Measurements from ENCODE around the gene GATC.
"Not testable (repeated sequence)": the region's sequence is repeated elsewhere in the genome, so short reads cannot be mapped to it uniquely, and the experiment has no call there.

The GATC gene

DNA sequence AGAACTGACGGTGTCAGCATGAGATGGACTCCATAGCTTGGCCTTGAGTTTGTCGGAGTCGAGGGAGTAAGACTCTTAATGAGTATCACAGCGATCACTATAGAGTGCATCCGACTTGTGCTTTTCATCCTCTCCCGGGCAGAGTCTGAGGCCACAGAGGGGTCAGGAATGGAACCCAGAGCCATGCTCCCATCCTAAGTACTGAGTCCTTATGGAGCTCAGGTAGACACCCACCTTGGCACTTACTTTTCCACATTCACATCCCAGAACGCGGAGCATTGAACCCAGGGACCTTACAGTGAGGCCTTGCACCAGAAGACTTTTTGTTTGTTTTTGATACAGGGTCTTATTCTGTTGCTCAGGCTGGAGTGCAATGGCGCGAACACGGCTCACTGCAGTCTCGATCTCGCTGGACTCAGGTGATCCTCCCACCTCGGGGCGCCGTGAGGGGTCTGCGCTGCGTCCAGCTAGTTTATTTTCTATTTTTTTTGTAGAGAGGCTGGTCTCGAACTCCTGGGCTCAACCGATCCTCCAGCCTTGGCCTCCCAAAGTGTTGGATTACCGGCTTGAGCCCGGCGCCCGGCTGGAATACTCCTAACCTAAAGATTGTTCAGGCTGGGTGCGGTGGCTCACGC, 24.0 kb downstream of the GATC start:
- no peak for DNase-seq (ENCODE audit: low read depth)

DNA sequence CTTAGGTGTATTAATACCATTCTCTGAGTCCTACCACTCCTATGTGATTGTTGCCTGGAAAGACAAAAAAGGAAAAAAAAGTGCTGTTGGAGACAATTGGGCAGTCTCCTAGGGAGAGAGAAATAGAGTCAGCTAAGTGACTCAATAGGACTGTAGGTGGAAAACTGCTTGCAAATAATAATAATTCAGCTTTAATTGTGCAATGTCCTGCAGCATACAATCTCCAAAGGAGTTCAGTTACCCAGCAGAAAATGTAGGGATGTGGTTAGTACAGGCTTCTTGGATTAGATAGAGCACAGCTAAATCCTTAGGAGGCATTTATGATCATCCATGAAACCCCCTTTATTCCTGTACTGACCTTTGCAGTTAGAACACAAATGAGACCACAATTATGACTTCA, 26.3 kb downstream of the GATC start:
- DNase-seq (ENCODE audit: low read depth): no peak

DNA sequence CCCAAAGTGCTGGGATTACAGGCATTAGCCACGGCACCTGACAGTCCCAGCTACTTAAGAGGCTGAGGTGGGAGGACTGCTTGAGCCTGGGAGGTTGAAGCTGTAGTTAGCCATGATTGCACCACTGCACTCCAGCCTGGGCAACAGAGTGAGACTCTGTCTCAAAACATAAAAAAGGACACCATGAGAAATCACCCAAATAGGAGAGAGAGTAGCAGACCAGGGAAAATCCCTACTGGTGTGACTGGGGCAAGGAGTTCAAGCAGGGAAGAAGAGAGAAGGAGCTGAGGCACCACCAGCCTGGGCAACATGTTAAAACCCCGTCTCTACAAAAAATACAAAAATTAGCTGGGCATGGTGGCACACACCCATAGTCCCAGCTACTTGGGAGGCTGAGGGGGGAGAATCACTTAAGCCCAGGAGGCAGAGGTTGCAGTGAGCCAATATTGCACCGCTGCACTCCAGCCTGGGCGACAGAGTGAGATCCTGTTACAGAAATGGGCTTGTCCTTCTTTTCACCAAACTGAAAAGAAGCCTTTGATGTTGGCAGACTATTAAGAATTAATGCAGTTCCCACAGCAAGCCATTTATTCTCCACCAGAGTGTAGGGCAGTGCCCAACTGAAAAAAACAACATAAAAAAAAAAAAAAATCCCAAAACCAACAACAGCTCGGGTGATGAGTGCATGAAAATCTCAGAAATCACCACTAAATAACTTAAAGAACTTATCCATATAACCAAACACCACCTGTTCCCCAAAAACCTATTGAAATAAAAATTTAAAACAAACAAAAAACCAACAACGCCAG, 27.8 kb downstream of the GATC start:
- no peak for DNase-seq (ENCODE audit: low read depth)

DNA sequence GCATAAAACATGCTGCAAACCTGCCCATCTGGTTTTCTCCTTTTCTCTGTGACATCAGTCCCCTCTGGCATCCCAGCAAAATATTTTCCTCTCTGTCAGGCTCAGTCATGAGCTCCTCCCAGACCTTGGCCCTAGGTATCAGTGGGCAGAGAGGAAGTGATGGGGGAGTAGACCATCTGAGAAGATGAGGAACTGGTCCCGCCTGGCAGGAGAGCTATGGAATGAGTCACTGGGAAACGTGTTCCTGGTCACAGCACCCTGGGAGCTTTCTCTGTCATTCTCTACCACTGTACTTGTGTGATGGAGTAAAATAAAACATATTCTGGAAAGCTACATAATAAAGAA, 28.3 kb downstream of the GATC start:
- DNase-seq (ENCODE audit: low read depth): no peak

DNA sequence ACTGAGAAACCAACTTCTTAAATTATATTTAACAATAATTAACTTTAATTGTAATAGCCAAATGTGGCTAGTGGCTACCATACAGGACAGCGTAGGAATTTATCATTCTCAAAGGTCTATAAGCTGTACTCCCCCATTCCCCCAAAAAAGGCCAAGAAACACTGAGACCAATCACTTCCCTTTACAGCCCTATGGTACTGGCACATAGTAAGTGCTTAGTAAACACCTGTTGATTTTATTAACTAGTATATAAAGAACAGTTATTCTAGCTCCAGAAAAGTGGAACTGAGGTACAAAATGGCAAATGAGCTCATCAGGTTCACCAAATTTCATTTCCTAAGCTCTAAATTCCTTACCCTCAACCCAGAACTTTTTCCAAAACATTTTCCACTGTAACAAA, 29.4 kb downstream of the GATC start:
- no peak for DNase-seq (ENCODE audit: low read depth)

DNA sequence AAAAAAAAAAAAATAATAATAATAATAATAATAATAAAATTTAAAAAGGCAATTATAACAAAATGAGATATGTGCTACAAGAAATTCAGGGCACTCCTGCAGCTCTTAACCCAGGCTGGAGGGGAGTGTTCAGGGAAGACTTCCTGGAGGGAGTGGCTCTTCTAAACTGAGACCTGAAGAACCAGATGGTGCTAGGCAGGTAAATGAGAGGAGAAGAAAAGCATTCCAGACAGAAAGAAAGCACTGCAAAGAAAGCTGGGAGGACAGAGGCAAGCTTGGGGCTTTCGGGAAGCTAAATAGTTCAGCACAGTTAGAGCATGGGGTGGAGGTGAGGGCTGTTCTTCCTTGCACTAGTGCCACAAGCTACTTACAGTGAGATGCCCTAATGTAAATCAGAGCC, 33.2 kb downstream of the GATC start:
- no peak for DNase-seq (ENCODE audit: low read depth)

DNA sequence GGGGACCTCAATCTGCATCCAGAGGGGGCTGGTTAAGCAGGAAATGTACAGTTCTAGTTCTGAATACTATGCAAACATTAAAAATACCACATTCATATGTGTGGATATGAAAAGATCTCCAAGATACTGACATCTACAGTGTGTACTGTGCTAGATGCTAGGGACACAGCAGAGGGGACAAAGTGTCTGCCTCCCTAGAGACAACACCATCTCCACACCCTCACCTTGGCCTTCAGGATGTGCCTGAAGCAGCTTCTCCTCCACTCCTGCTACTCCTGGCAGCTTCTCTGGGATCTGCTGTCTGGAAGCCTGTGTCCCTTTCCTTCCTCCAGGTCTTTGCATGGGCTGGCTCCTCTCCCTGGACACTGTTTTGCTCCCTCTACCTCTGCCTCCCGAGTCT, 34.0 kb downstream of the GATC start:
- no peak for DNase-seq (ENCODE audit: low read depth)

DNA sequence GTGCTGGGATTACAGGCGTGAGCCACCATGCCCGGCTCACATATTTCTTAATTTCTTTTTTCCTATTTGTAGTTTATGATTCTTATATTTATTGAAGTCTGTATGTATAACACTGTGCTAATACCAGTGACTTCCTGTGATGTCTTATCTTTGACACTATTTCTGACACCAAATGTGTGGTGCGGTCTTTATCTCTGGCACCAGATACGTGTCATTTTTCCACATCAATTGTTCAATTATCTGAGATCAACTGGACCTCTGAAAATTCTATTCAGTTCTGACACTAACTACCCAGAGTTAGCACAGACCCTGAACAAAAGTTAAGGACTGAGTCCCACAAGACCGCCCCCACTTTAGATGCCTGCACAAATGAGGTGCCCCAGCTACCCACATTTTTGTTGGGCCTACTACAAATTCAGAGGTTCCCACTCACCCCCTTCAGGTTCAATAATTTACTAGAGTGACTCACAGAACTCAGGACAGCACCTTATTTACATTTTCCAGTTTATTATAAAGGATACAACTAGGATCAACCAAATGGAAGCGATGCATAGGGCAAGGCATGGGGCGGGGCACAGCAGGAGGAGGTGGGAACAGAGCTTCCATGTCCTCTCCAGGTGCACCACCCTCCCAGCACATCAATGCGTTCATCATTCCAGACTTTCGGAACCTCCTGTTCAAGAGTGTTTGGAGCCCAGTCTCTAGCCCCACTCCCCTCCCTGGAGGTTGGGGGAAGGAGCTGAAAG, 35.0 kb downstream of the GATC start:
- no peak for DNase-seq (ENCODE audit: low read depth)

DNA sequence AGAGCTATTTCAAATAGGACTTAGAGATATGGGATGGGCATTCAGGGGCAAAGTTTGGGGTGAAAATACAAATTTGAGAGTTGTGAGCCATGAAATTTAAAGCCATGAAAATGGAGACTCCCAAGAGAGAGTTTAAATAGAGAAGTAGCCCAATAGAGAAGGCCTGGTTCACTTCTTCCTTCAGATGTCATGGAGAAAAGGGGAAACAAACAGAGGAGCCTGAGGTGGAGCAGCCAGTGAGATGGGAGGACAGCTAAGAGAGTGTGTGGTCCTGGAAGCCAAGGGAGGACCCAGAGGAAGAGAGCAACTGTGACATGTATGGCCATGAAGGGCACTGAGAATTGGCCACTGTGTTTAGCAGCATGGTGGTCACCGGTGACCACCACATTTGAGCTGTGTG, 37.4 kb downstream of the GATC start:
- DNase-seq (ENCODE audit: low read depth): no peak

DNA sequence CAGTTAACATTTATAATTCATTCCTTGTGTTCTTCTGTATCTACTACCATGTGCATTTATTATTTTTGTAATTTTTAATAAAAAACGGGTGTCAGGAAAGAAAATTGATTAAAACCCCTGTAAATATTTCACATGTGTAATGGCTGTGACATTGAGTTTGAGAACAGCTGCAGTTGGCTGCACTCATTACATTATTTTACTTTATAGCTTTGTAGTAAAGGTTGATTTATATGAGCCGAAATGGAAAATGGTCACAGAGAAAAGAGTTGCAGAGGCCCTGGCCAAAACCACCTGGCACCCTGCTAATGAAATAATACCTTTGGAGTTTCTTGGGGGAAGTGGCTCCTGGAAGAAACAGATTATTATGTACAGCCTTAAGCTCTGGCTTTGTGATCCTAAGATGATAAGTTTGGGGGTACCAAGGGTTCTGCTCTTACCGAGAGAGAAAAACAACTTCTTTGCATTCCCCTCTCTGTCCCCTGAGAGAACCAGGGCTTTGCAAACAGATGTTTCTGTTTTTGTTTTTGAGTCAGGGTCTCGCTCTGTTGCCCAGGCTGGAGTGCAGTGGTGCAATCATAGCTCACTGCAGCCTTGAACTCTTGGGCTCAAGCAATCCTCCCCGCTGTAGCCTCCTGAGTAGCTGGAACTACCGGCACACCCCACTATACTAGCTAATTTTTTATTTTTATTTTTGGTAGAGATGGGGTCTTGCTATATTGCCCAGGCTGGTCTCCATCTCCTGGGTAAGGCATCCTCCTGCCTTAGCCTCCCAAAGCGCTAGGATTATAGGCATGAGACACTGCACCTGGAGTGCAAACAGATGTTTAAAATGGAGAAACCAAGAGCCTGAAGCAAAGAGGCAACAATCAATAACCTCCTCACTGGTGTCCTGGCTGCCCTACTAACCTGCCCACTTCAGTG, 40.0 kb downstream of the GATC start:
- DNase-seq (ENCODE audit: low read depth): no peak

DNA sequence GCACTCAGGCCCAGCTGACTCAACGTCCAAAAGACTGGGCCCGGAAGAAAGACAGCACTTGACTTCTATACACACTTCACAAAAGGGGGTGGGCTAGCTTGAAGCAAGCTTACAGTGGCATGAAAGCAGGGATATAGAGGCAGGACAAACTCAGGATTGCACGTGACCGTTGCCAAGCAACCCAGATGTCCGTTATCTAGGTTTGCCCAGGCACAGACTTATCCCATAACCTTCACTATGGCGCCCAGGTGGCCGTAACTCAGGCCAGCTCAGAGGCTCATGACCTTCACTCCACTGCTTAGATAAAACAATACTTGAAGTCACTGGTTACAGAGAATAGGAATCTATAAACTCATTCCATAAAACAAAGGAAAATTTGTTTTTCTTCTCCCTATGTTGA, 41.3 kb downstream of the GATC start:
- not testable (repeated sequence) for DNase-seq (ENCODE audit: low read depth)

DNA sequence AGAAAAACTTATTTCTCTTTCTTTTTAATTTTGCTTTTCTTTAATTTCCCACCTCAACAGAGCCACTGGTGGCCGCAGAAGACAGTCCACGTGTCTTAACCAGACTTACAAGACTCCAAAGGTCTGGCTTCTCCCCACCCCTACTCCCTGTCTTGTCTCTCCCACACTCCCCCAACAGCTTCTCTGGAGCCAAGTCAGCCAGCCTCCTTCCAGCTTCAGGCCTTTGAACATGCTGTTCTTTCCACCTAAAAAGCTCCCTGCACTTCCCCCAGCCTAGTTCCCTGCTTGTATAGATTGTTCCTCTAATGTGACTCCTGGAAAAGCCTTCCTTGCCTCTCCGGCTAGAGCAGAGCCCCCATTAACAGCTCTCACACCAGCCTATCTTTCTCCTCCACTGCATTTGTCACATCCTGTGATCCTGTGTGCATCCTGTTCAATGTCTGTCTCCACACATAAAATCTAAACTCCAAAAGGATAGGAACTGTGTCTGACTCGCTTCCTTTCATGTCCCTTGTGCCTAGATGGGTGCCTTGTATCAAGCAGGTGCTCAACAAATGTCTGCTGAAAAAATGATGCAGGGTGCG, 41.9 kb downstream of the GATC start:
- DNase-seq (ENCODE audit: low read depth): no peak

DNA sequence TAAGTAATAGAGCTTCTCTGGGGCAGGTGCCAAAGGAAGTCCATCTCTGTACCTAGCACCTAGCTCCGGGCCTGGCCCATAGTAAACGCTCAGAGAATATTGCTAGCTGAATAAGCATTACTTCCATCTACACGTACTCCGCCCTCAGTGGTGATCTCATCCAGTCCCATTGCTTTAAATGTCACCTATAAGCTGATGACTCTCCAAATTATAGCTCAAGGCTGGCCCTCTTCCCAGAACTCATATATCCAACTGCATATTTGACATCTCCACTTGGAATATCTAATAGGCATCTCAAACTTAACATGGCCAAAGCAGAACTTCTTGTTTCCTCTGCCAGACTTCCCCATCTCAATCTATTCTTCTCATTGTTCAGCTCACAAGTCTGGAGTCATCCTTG, 42.8 kb downstream of the GATC start:
- no peak for DNase-seq (ENCODE audit: low read depth)

DNA sequence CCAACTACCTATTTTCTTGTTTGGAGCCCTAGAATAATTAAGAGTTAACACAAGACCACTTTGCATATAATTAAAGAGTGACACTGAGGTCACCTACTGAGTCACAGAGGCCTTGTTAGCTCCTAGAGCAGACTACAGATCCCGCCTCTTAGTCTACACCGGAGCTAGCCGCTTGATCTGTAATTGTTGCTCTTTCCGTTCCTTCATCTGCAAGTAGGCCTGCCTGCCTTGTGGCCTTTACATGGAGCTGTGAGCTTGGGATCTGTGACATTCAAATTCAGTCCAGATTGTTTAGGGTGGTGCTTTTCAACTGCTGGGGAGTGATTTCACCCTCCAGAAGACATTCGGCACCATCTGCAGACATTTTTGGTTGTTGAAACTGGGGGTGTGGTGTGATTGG, 44.1 kb downstream of the GATC start:
- DNase-seq (ENCODE audit: low read depth): no peak

DNA sequence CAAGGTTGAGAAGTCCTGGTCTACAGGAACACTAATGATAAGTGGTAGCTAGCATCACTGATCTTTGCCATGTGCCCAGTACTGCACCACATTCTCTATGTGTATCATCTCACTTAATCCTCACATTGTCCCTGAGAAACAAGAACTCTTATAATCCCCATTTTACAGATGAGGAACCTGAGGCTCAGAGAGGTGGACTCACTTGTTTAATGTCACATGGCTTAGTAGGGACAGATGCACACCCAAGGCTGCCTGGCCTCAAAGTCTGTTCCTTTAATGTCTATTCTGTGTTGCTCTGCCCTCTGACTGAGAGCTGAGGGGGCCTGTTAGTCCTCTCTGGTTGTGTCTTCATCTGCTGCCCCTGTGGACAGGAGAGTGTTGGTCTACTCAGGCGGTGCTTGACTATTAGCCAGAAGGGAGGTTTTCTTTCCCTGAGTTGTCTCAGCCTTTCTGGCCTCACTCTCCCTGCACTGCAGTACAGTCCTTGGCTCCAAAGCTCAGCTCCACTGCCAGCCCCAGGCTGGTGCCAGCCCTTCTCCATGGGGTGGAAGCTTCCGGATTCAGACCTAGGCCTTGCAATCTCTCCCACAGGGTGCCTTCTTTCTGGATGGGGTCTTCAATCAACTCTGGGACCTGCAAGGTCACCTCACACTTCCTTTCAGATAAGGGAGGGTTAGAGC, 44.7 kb downstream of the GATC start:
- DNase-seq (ENCODE audit: low read depth): no peak

DNA sequence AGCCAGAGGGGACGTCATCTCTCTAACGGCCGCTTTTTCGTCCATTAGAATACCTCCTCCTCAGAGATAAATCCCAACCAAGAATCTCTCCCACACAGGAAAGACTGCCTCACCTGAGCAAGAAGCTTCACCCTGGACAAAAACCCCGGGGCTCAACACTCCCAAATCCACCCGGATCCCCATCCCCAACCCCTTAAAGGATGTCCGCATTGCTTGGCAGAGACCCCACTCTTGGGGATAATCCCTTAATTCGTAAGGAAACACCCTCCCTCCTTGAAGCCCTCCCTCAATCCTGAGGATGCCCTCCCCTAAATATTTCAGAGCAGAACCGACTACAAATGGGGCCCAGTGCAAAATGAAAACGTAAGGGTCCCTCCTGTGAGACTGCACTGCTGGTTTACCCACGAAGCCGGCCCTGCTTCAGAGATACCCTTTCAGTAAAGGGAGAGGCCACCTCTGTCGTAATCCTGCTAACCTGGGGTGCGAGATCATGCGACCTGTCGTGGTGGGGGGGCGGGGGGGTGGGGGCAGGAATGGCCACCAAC, 49.0 kb downstream of the GATC start:
- no peak for DNase-seq (ENCODE audit: low read depth)

DNA sequence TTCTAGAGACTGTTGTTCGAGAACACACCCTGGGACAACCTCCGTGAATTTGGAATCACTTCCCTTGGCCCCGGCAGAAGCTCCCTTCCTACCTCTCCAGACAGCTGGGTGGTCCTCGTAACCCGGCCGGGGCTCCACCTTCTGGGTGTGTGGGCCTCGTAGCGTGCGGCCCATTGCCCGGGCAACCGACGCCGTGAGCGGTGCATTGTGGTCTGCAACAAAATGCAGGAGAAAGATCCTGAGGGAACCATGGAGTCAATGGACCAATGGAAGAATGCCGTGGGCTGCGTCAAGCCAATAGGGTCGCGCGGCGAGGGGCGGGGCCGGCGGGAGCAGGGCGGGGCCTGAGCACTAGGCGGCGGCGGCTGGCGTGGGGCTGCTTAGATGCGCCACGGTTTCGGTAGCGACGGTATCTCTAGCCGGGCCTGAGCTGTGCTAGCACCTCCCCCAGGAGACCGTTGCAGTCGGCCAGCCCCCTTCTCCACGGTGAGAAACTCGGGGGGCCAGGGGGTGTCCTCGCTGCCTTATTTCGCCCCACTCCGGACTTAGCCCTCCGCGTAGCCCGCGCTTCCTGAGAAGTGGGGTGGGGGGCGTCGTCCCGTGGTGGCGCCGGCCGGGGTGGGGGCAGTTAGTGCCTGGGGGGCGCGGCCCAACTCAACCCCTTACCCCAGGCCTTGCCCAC, 49.6 kb downstream of the GATC start, which contains the start of gene DYNLL1:
Gene DYNLL1, plus strand, starts transcription at position 383 of the 682 bp plus-strand sequence. CDS start 309 bp downstream, outside the sequence.
- peak; percentile 98 for DNase-seq (ENCODE audit: low read depth)

DNA sequence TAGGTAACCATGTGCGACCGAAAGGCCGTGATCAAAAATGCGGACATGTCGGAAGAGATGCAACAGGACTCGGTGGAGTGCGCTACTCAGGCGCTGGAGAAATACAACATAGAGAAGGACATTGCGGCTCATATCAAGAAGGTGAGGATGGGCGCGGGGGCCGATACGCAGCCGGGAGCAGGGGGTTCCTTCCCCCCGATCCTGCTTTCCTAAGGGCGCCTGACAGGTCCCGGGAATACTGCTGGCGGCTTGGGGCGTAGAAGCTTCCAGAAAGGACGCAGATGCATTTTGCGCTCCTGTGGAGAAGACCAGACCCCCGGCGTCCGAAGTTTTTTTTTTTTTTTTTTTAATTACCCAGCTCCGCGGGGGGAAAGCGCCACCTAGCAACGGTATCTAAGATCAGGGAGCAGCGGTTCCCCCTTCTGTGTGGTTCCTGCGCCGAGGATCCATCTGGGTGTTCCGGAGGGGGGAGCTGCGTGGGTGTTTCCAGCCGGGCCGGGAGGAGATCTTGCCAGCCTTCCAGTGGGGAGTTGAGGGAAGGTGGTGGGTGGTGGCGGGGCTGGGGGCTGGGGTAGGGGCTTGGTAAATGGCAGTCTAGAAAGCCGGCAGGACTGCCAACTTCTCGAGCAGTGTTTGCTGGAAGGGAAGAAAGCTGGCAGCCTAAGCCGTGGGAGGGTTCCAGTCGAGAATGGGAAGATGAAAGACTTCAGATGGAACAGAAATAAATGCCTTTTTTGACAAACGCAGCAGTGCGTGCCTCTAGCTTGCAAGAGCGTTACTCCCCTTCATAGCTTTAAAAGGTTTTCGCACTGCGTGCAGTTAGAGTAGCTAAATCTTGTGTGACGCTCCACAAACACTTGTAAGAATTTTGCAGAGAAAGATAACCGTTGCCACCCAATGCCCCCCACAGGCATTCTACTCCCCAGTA, 50.4 kb downstream of the GATC start:
- DNase-seq (ENCODE audit: low read depth): peak; percentile 33

DNA sequence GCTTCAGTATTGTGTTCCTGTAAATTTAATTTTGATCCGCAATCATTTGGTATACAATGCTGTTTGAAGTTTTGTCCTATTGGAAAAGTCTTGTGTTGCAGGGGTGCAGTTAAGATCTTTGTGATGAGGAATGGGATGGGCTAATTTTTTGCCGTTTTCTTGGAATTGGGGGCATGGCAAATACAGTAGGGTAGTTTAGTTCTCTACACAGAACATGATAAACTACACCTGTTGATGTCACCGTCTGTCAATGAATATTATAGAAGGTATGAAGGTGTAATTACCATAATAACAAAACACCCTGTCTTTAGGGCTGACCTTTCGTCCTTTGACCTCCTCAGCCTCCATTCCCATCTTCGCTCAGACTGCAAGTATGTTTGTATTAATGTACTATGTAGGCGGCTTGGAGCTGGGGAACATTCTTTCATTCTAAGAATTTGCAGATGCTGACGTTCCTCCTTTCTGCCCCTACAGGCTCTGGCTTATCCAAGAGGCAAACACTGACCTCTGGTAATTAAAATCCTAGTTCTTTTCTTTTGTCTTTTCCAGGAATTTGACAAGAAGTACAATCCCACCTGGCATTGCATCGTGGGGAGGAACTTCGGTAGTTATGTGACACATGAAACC, 51.4 kb downstream of the GATC start:
- no peak for DNase-seq (ENCODE audit: low read depth)

Data from activated T-cell treated with anti-CD3 and anti-CD28 coated beads for 24 hours (primary cell).